Measurements from ENCODE around the gene UBAC2. TPM values are rescaled to one million over a fixed set of nuclear protein-coding genes. Genes with fewer than 3 reads are reported as not detected.

Gene UBAC2, protein sequence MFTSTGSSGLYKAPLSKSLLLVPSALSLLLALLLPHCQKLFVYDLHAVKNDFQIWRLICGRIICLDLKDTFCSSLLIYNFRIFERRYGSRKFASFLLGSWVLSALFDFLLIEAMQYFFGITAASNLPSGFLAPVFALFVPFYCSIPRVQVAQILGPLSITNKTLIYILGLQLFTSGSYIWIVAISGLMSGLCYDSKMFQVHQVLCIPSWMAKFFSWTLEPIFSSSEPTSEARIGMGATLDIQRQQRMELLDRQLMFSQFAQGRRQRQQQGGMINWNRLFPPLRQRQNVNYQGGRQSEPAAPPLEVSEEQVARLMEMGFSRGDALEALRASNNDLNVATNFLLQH
- 87.7 and 93.2 TPM in 2 replicates for total RNA-seq (ENCODE audit: low replicate concordance)

DNA sequence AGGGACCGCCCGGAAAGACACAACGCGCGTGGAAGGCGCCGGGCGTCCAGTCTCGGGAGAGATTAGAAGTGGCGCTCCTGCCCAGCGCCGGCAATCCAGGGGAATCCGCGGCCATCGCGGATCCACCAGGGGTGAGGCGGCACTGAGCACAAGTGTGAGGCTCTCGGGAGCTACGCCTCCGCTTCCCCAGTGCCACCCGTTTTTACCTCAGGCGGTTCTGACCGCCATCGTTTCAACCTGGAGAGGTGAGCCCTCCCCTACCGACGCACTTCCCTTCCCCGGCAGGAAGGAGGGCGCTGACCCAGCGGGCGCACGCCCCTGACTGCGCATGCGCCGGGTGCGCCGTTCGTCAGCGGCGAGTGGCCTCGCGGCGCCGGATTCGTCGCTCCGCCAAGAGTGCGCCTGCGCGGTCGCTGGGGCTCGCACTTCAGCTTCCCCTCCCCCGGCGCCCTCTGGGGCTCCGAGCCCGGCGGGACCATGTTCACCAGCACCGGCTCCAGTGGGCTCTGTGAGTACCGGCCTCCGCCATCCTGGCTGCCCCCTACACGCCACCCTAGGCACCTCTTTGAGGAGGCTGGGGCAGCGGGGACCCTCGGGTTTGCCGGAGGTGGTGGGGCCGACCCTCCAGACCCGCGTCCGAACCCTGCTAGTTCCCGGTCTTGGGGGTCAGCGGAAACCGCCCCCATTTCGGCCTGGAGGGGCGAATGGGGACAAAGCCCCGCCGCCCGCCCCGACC, at the start of gene UBAC2:
UBAC2 (plus strand) TSS at position 423 of the 736 bp plus-strand sequence; CDS start at position 478, 55 bp downstream.
- Histone ChIP-seq H3K27ac (peak within 1 kb of the TSS; percentile 64), H3K4me3 (peak within 1 kb of the TSS; percentile 88), H3K27me3 (no peaks in the 10 kb centered on the region), H3K9me3 (ENCODE audit: low read depth) (no peaks in the 10 kb centered on the region), H3K79me2 (ENCODE audit: low read depth) (peaks cover 70% of the 10 kb centered on the region), H4K20me1 (ENCODE audit: low read depth) (peaks cover 40% of the 10 kb centered on the region), H3K4me1 (peaks cover 6% of the 10 kb centered on the region), H3K9ac (peak within 1 kb of the TSS; percentile 97), H2AFZ (replicated peaks) (peak within 1 kb of the TSS; percentile 81), H3K4me2 (peak within 1 kb of the TSS; percentile 91), H3F3A (ENCODE audit: low read depth) (peaks cover 10% of the 10 kb centered on the region), H3K36me3 (no peaks in the 10 kb centered on the region)
- Mint-ChIP-seq H3K9me3 (no peaks in the 10 kb centered on the region), H3K27ac (peak within 1 kb of the TSS; percentile 88), H3K27me3 (ENCODE audit: insufficient read depth, low read depth) (peaks cover 2% of the 10 kb centered on the region), H3K4me3 (peak within 1 kb of the TSS; percentile 90), H3K4me1 (peaks cover 25% of the 10 kb centered on the region), H3K36me3 (peaks cover 14% of the 10 kb centered on the region)
- TF ChIP-seq, protein P1, sequence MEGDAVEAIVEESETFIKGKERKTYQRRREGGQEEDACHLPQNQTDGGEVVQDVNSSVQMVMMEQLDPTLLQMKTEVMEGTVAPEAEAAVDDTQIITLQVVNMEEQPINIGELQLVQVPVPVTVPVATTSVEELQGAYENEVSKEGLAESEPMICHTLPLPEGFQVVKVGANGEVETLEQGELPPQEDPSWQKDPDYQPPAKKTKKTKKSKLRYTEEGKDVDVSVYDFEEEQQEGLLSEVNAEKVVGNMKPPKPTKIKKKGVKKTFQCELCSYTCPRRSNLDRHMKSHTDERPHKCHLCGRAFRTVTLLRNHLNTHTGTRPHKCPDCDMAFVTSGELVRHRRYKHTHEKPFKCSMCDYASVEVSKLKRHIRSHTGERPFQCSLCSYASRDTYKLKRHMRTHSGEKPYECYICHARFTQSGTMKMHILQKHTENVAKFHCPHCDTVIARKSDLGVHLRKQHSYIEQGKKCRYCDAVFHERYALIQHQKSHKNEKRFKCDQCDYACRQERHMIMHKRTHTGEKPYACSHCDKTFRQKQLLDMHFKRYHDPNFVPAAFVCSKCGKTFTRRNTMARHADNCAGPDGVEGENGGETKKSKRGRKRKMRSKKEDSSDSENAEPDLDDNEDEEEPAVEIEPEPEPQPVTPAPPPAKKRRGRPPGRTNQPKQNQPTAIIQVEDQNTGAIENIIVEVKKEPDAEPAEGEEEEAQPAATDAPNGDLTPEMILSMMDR (IDR thresholded peaks at IDR 0.05), result no peak
- no peak for TF ChIP-seq EZH2phosphoT487 (IDR thresholded peaks at IDR 0.05)
- TF ChIP-seq EZH2 (IDR thresholded peaks at IDR 0.05), result no peak
- DNase-seq (ENCODE audit: low spot score), result peak; percentile 98

DNA sequence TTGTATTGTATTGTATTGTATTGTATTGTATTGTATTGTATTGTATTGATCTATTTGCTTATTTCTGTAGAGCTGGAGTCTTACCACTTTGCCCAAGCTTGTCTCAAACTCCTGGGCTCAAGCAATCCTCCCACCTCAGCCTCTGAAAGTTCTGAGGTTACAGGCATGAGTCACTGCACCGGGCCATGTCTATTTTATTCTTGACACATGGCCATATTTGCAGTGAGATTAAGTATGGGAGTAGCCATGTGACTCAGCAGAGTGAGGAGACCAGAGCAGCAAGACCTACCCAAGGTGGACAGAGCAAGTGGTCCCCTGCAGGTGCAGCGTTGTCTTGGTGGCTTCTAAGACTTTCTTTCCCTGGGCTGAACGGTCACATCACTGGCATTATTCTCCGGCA, 49.1 kb upstream of the UBAC2 start:
- H3K9me3 ChIP-seq (ENCODE audit: low read depth), result no peaks in the 10 kb centered on the region
- no peaks in the 10 kb centered on the region for H3K36me3 Mint-ChIP-seq
- H3K27me3 ChIP-seq, result no peaks in the 10 kb centered on the region
- H3K4me1 Mint-ChIP-seq, result no peaks in the 10 kb centered on the region
- H3K27ac Mint-ChIP-seq, result no peak overlapping the region
- no peak for DNase-seq (ENCODE audit: low spot score)
- no peaks in the 10 kb centered on the region for H4K20me1 ChIP-seq (ENCODE audit: low read depth)
- TF ChIP-seq, protein P1 (IDR thresholded peaks at IDR 0.05), result no peak
- no peak for TF ChIP-seq EZH2 (IDR thresholded peaks at IDR 0.05)
- TF ChIP-seq EZH2phosphoT487 (IDR thresholded peaks at IDR 0.05), result no peak
- no peak overlapping the region for H3K4me3 Mint-ChIP-seq
- H3K9ac ChIP-seq, result no peak overlapping the region
- H3K4me2 ChIP-seq, result no peak overlapping the region
- H3K27ac ChIP-seq, result no peak overlapping the region
- H3K4me1 ChIP-seq, result no peaks in the 10 kb centered on the region
- H3K36me3 ChIP-seq, result no peaks in the 10 kb centered on the region
- no peak overlapping the region for H2AFZ ChIP-seq (replicated peaks)
- no peak overlapping the region for H3K4me3 ChIP-seq
- peaks cover 11% of the 10 kb centered on the region for H3K27me3 Mint-ChIP-seq (ENCODE audit: insufficient read depth, low read depth)
- H3F3A ChIP-seq (ENCODE audit: low read depth), result no peaks in the 10 kb centered on the region
- no peaks in the 10 kb centered on the region for H3K9me3 Mint-ChIP-seq
- H3K79me2 ChIP-seq (ENCODE audit: low read depth), result no peaks in the 10 kb centered on the region

DNA sequence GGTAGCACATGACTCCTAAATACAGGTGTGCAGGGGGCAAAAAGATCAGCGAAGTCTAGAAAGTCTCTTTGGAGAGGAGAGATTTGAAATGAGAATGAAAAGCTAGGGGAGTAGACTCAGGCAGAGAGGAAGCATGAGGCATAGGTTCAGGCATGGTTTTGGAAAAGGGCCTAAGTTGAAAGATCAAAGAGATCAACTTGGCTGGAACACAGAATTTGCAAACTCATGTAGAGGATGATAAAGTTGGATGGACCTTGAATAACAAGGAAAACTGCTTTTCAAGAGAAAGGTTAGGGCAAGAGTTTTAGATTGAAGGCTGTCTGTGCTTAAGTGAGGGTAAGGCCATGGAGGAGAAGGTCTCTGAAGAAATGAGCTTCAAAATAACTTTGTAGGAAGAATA, 47.4 kb upstream of the UBAC2 start:
- peaks cover 11% of the 10 kb centered on the region for H3K27me3 Mint-ChIP-seq (ENCODE audit: insufficient read depth, low read depth)
- H3K4me3 Mint-ChIP-seq, result no peak overlapping the region
- Histone ChIP-seq H3K4me3 (no peak overlapping the region), H3K9me3 (ENCODE audit: low read depth) (no peaks in the 10 kb centered on the region), H3F3A (ENCODE audit: low read depth) (no peaks in the 10 kb centered on the region), H3K4me1 (no peaks in the 10 kb centered on the region), H3K36me3 (no peaks in the 10 kb centered on the region), H3K9ac (no peak overlapping the region), H2AFZ (replicated peaks) (no peak overlapping the region), H4K20me1 (ENCODE audit: low read depth) (no peaks in the 10 kb centered on the region), H3K4me2 (no peak overlapping the region), H3K27me3 (no peaks in the 10 kb centered on the region), H3K27ac (no peak overlapping the region), H3K79me2 (ENCODE audit: low read depth) (no peaks in the 10 kb centered on the region)
- no peak for DNase-seq (ENCODE audit: low spot score)
- H3K36me3 Mint-ChIP-seq, result no peaks in the 10 kb centered on the region
- TF ChIP-seq EZH2phosphoT487 (IDR thresholded peaks at IDR 0.05), result no peak
- TF ChIP-seq, protein P1 (IDR thresholded peaks at IDR 0.05), result no peak
- TF ChIP-seq EZH2 (IDR thresholded peaks at IDR 0.05), result no peak
- no peaks in the 10 kb centered on the region for H3K4me1 Mint-ChIP-seq
- no peaks in the 10 kb centered on the region for H3K9me3 Mint-ChIP-seq
- H3K27ac Mint-ChIP-seq, result no peak overlapping the region

Data from neural progenitor cell (in vitro differentiated cells).